CD14-positive monocyte (primary cell): ENCODE results near the gene RASD2. TPM values are rescaled to one million over a fixed set of nuclear protein-coding genes. Genes with fewer than 3 reads are reported as not detected.

Source experiments
- DNase-seq, 3 donors: peaks; one replicate each; pipeline ENCODE4 v3.0.0-alpha.2; 2011 to 2022
- H2AFZ ChIP-seq: 2 replicates; pipeline ENCODE4 v1.6.0; 2012; ENCODE audit warnings: mild to moderate bottlenecking, low read depth, low read length, inconsistent platforms; ENCODE audit not compliant: insufficient read depth, poor library complexity, severe bottlenecking
- H3K27ac ChIP-seq, 2 donors: 1 replicate in 1 of 2; 2 replicates in 1 of 2; pipeline ENCODE4 v1.5.1; 2012 to 2013; ENCODE audit warnings: low read length in 2 of 2, control low read depth in 1 of 2, inconsistent platforms in 1 of 2, low read depth in 1 of 2, mild to moderate bottlenecking in 1 of 2
- H3K27me3 ChIP-seq, 2 donors: one replicate each; pipeline versions ENCODE4 v1.6.0 to v1.6.1; 2011 to 2013; ENCODE audit warnings: low read length in 2 of 2; ENCODE audit not compliant: control insufficient read depth in 2 of 2, insufficient read depth in 2 of 2
- H3K36me3 ChIP-seq, 2 donors: replicated peaks in 1 of 2; 1 replicate in 1 of 2; 2 replicates in 1 of 2; pipeline versions ENCODE4 v1.5.1 to v1.6.1; 2012 to 2013; ENCODE audit warnings: low read length in 2 of 2, control low read depth in 1 of 2, inconsistent platforms in 1 of 2, mild to moderate bottlenecking in 1 of 2; ENCODE audit not compliant: insufficient read depth in 2 of 2, control insufficient read depth in 1 of 2
- H3K4me1 ChIP-seq, 2 donors: 1 replicate in 1 of 2; 2 replicates in 1 of 2; pipeline versions ENCODE4 v1.5.1 to v1.6.1; 2012 to 2013; ENCODE audit warnings: low read length in 2 of 2, control low read depth in 1 of 2, inconsistent platforms in 1 of 2, mild to moderate bottlenecking in 1 of 2, moderate library complexity in 1 of 2; ENCODE audit not compliant: insufficient read depth in 2 of 2, control insufficient read depth in 1 of 2
- H3K4me2 ChIP-seq: replicated peaks from 2 replicates; pipeline ENCODE3; 2012; ENCODE audit warnings: low read length, moderate library complexity, mild to moderate bottlenecking; ENCODE audit not compliant: poor library complexity, severe bottlenecking; ENCODE audit errors: extremely low read depth
- H3K4me3 ChIP-seq, 3 experiments: fragments of 200-600 bp in 1 of 3; sonication (generic) in 1 of 3; replicated peaks in 1 of 3; 1 replicate in 2 of 3; 2 replicates in 1 of 3; pipeline ENCODE4 v1.5.1; 2011 to 2013; ENCODE audit warnings: low read length in 3 of 3, mild to moderate bottlenecking in 3 of 3, control low read depth in 2 of 3, low read depth in 2 of 3, inconsistent platforms in 1 of 3, moderate library complexity in 1 of 3
- H3K79me2 ChIP-seq: 2 replicates; pipeline ENCODE4 v1.6.0; 2012; ENCODE audit warnings: mild to moderate bottlenecking, control low read depth, inconsistent platforms, low read length, moderate library complexity; ENCODE audit not compliant: insufficient read depth
- H3K9ac ChIP-seq: 2 replicates; pipeline ENCODE4 v1.6.0; 2017; ENCODE audit warnings: low read length, mild to moderate bottlenecking; ENCODE audit not compliant: insufficient read depth, poor library complexity, severe bottlenecking
- H3K9me3 ChIP-seq, 2 donors: replicated peaks in 1 of 2; 1 replicate in 1 of 2; 2 replicates in 1 of 2; pipeline versions ENCODE4 v1.5.1 to v1.6.1; 2012 to 2013; ENCODE audit warnings: low read length in 2 of 2, control low read depth in 1 of 2; ENCODE audit not compliant: control insufficient read depth in 1 of 2, insufficient read depth in 1 of 2
- H4K20me1 ChIP-seq: 2 replicates; pipeline ENCODE4 v1.6.0; 2012; ENCODE audit warnings: mild to moderate bottlenecking, low read length, control low read depth, moderate library complexity; ENCODE audit not compliant: insufficient read depth
- H3K27ac Mint-ChIP-seq, 7 donors: one replicate each; pipeline ENCODE4 v1.8.0; 2020; ENCODE audit warnings: mild to moderate bottlenecking in 7 of 7, mixed read lengths in 7 of 7, moderate library complexity in 6 of 7, inconsistent platforms in 2 of 7
- H3K27me3 Mint-ChIP-seq, 3 donors: one replicate each; pipeline ENCODE4 v1.8.0; 2021 to 2022; ENCODE audit warnings: low read depth in 3 of 3, mild to moderate bottlenecking in 3 of 3, mixed read lengths in 3 of 3, moderate library complexity in 3 of 3, inconsistent platforms in 1 of 3
- H3K36me3 Mint-ChIP-seq, 2 donors: one replicate each; pipeline ENCODE4 v1.8.0; 2020; ENCODE audit warnings: mixed read lengths in 2 of 2, inconsistent platforms in 1 of 2, mild to moderate bottlenecking in 1 of 2
- H3K4me1 Mint-ChIP-seq: one replicate; pipeline ENCODE4 v1.8.0; 2020; ENCODE audit warnings: mild to moderate bottlenecking, mixed read lengths
- H3K4me3 Mint-ChIP-seq, 2 donors: one replicate each; pipeline ENCODE4 v1.8.0; 2020; ENCODE audit warnings: mild to moderate bottlenecking in 2 of 2, mixed read lengths in 2 of 2, moderate library complexity in 1 of 2
- H3K9me3 Mint-ChIP-seq, 7 donors: one replicate each; pipeline ENCODE4 v1.8.0; 2020 to 2022; ENCODE audit warnings: mixed read lengths in 7 of 7, mild to moderate bottlenecking in 6 of 7, moderate library complexity in 6 of 7, inconsistent platforms in 2 of 7
- CTCF ChIP-seq: fragments of 200-600 bp; IDR thresholded peaks from one replicate; pipeline ENCODE4 v1.8.0; 2022; ENCODE audit warnings: antibody characterized with exemption, mild to moderate bottlenecking
- WGBS: methylation state at CpG from one replicate; pipeline ENCODE4 v1.1.5; 2013; ENCODE audit warnings: missing lambda C conversion rate; ENCODE audit not compliant: insufficient coverage; 5-methylcytosine and 5-hydroxymethylcytosine counted together
- intact Hi-C, 2 donors: fragments of 100-400 bp; cut with micrococcal nuclease; formaldehyde crosslinking; loops; one replicate each; pipeline versions ENCODE4 v1.15.0 to v1.15.1; 2023
- polyA plus RNA-seq, 3 donors: library from polyadenylated mRNA; depleted of rRNA in 1 of 3; unstranded in 2 of 3; stranded (reverse) in 1 of 3; fragments of 300-500 nt in 2 of 3; fragments of >200 nt in 1 of 3; fragmentation: Illumina TruSeq in 2 of 3; gene quantifications; 1 replicate in 2 of 3; 2 replicates in 1 of 3; pipeline ENCODE4 v1.2.3, GENCODE V29; 2012 to 2021

RASD2 gene
- polyA plus RNA-seq, 3 donors, result 0.29 TPM; not detected in 2

DNA sequence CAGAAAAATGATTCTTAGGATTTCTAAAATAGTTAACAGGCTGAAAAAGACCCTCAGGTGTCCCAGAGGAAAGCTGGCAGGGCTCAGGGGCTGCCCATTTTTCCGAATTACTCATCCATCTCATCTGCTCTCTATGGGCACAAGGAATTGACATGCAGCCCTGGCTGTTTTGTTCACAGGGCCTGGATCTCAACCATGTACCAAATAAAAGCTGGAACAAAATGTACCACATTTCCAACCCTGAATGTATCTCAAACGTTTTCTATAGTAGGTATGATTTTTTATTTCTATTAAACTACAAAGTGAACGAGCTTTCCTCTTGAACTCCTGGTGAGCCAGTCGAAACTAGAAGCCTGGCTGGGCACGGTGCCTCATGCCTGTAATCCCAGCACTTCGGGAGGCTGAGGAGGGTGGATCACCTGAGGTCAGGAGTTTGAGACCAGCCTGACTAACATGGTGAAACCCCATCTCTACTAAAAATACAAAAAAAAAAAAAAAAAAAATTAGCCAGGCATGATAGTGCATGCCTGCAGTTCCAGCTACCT lies 43.8 kb upstream of the RASD2 start:
- Histone ChIP-seq H3K79me2 (no peaks in the 10 kb centered on the region), H3K4me3 (no peak overlapping the region), H4K20me1 (no peaks in the 10 kb centered on the region), H3K4me1 (no peaks in the 10 kb centered on the region), H3K27me3 (peaks cover 0 to 2% of the 10 kb centered on the region in 2 donors), H2AFZ (no peak overlapping the region), H3K9ac (no peak overlapping the region), H3K27ac (no peak overlapping the region), H3K36me3 (no peaks in the 10 kb centered on the region), H3K9me3 (no peaks in the 10 kb centered on the region), H3K4me2 (no peak overlapping the region)
- 97% methylated on average over 3 of the region's 6 CpGs for WGBS
- TF ChIP-seq CTCF, result no peak
- Mint-ChIP-seq H3K9me3 (peaks cover 0 to 9% (median 0%) of the 10 kb centered on the region in 7 donors), H3K27ac (no peak overlapping the region), H3K4me1 (no peaks in the 10 kb centered on the region), H3K27me3 (peaks cover 10 to 14% (median 12%) of the 10 kb centered on the region in 3 donors), H3K4me3 (no peak overlapping the region), H3K36me3 (no peaks in the 10 kb centered on the region)
- intact Hi-C loops, result no loop called here
- DNase-seq, result no peak

GRCh38 chr22:35498026-35498800 lies 42.4 kb upstream of the RASD2 start:
- H3K4me2 ChIP-seq, result no peak overlapping the region
- intact Hi-C loops, result no loop called here
- TF ChIP-seq CTCF, result no peak
- no peaks in the 10 kb centered on the region for H3K9me3 ChIP-seq
- H3K4me3 ChIP-seq, result no peak overlapping the region
- H3K27ac ChIP-seq, result no peak overlapping the region
- peaks cover 4 to 14% (median 12%) of the 10 kb centered on the region in 3 donors for H3K27me3 Mint-ChIP-seq
- H3K9ac ChIP-seq, result no peak overlapping the region
- H3K27ac Mint-ChIP-seq, result no peak overlapping the region
- no peaks in the 10 kb centered on the region for H3K36me3 ChIP-seq
- H2AFZ ChIP-seq, result no peak overlapping the region
- no peaks in the 10 kb centered on the region for H3K4me1 Mint-ChIP-seq
- H3K79me2 ChIP-seq, result no peaks in the 10 kb centered on the region
- H3K36me3 Mint-ChIP-seq, result no peaks in the 10 kb centered on the region
- H3K4me3 Mint-ChIP-seq, result no peak overlapping the region
- no peaks in the 10 kb centered on the region for H4K20me1 ChIP-seq
- peaks cover 0 to 3% of the 10 kb centered on the region in 2 donors for H3K27me3 ChIP-seq
- no peaks in the 10 kb centered on the region for H3K4me1 ChIP-seq
- peaks cover 0 to 6% (median 0%) of the 10 kb centered on the region in 7 donors for H3K9me3 Mint-ChIP-seq
- 96% methylated on average over 7 of the region's 14 CpGs for WGBS
- DNase-seq, result no peak
